ENCODE results near the gene ZNF500. TPM values are rescaled to one million over a fixed set of nuclear protein-coding genes. Genes with fewer than 3 reads are reported as not detected.
A peak's percentile ranks its signal among the peaks of the same experiment; 100 is the strongest.

The ZNF500 gene
- total and polyA plus RNA-seq, 8 donors: 12.5 to 20.8 (median 15.2) TPM

GRCh38 chr16:4790871-4791270, 23.9 kb upstream of the ZNF500 start:
- ATAC-seq (no peak), DNase-seq (no peak)
- Histone ChIP-seq H3K36me3 (peaks cover 0 to 5% of the 10 kb centered on the region in 2 donors), H3K4me1 (no peaks in the 10 kb centered on the region), H3K4me3 (no peak overlapping the region), H3K27me3 (no peaks in the 10 kb centered on the region), H3K9me3 (no peaks in the 10 kb centered on the region), H3K27ac (no peak overlapping the region)
- intact Hi-C loops (cut with DNase I): no loop called here
- TF ChIP-seq, protein P1, sequence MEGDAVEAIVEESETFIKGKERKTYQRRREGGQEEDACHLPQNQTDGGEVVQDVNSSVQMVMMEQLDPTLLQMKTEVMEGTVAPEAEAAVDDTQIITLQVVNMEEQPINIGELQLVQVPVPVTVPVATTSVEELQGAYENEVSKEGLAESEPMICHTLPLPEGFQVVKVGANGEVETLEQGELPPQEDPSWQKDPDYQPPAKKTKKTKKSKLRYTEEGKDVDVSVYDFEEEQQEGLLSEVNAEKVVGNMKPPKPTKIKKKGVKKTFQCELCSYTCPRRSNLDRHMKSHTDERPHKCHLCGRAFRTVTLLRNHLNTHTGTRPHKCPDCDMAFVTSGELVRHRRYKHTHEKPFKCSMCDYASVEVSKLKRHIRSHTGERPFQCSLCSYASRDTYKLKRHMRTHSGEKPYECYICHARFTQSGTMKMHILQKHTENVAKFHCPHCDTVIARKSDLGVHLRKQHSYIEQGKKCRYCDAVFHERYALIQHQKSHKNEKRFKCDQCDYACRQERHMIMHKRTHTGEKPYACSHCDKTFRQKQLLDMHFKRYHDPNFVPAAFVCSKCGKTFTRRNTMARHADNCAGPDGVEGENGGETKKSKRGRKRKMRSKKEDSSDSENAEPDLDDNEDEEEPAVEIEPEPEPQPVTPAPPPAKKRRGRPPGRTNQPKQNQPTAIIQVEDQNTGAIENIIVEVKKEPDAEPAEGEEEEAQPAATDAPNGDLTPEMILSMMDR (IDR thresholded peaks at IDR 0.05): no peak

DNA sequence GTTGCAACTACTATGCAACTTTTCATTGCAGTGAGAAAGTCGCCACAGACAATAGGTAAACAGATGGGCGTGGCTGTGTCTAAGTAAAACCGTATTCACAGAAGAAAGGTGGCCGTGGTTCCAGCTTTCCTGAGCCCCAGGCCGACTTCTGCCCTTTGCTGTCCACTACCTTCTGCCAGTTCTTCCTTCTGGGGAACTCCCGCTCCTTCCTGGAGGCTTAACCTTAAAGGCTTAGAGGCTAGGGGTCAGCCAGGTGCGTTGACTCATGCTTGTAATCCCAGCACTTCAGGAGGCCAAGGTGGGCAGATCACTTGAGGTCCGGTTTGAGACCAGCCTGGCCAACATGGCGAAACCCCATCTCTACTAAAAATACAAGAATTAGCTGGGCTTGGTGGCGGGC, 23.3 kb upstream of the ZNF500 start:
- no peaks in the 10 kb centered on the region for H3K9me3 ChIP-seq
- DNase-seq (peak in 1 of 4 donors; percentile 10), ATAC-seq (no peak)
- H3K36me3 ChIP-seq: no peaks in the 10 kb centered on the region
- TF ChIP-seq, protein P1 (IDR thresholded peaks at IDR 0.05): no peak
- no peak overlapping the region for H3K27ac ChIP-seq
- no peaks in the 10 kb centered on the region for H3K4me1 ChIP-seq
- intact Hi-C loops (cut with DNase I): no loop called here
- no peaks in the 10 kb centered on the region for H3K27me3 ChIP-seq
- H3K4me3 ChIP-seq: no peak overlapping the region

DNA sequence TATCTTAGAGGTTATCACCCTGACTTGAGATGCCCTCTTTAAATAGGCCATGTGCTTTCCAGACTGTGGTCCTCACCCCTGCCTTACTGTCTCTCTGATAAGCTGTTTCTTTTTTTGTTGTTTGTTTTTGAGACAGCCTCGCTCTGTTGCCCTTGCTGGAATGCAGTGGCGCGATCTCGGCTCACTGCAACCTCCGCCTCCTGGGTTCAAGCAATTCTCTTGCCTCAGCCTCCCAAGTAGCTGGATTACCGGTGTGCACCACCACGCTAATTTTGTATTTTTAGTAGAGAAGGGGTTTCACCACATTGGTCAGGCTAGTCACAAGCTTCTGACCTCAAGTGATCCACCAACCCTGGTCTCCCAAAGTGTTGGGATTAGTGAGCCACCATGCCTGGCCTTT, 21.9 kb upstream of the ZNF500 start:
- ATAC-seq: no peak
- Histone ChIP-seq H3K4me1 (no peaks in the 10 kb centered on the region), H3K4me3 (no peak overlapping the region), H3K36me3 (no peaks in the 10 kb centered on the region), H3K27me3 (no peaks in the 10 kb centered on the region), H3K9me3 (no peaks in the 10 kb centered on the region), H3K27ac (no peak overlapping the region)
- intact Hi-C loops (cut with DNase I): no loop called here
- peak in 1 of 4 donors; percentile 9 for DNase-seq
- TF ChIP-seq, protein P1 (IDR thresholded peaks at IDR 0.05): no peak

- Histone ChIP-seq H3K27me3 (no peaks in the 10 kb centered on the region), H3K4me1 (no peaks in the 10 kb centered on the region), H3K9me3 (no peaks in the 10 kb centered on the region), H3K4me3 (no peak overlapping the region), H3K27ac (no peak overlapping the region), H3K36me3 (no peaks in the 10 kb centered on the region)
- TF ChIP-seq, protein P1 (IDR thresholded peaks at IDR 0.05): no peak
- peak in 1 of 4 donors; percentile 64 for DNase-seq
- intact Hi-C loops (cut with DNase I): no loop called here
- ATAC-seq: peak; percentile 62
Measured at GRCh38 chr16:4788489-4788889, 21.5 kb upstream of the ZNF500 start.

GRCh38 chr16:4787627-4788482, 20.9 kb upstream of the ZNF500 start, which contains the start of gene SEPTIN12:
Gene SEPTIN12 (minus strand): TSS chr16:4788345. CDS start chr16:4787645, 700 bp downstream.
- Histone ChIP-seq H3K9me3 (no peaks in the 10 kb centered on the region), H3K27ac (no peak within 1 kb of the TSS), H3K4me3 (no peak within 1 kb of the TSS), H3K27me3 (no peaks in the 10 kb centered on the region), H3K36me3 (no peaks in the 10 kb centered on the region), H3K4me1 (no peaks in the 10 kb centered on the region)
- peak in 1 of 4 donors; percentile 43 for DNase-seq
- intact Hi-C loops (cut with DNase I): no loop called here
- TF ChIP-seq, protein P1 (IDR thresholded peaks at IDR 0.05): no peak
- ATAC-seq: no peak
